Activated CD8-positive, alpha-beta memory T cell treated with anti-CD3 and anti-CD28 coated beads for 48 hours (primary cell): ENCODE results near the gene CASS4.

ENCODE experiments used
- DNase-seq, 3 experiments: peaks; one replicate each; pipeline ENCODE4 v3.0.0-alpha.2; 2020; ENCODE audit warnings: low read depth in 2 of 3, low spot score in 2 of 3

The CASS4 gene

GRCh38 chr20:56504373-56505005, 92.4 kb downstream of the CASS4 start:
- no peak for DNase-seq

- DNase-seq = no peak
Measured at GRCh38 chr20:56506103-56506502, 94.0 kb downstream of the CASS4 start.
